Activated T-helper 9 cell treated with anti-CD3 and anti-CD28 coated beads, Interleukin-2, amount 50 U/mL, for 16 hours (primary cell): Measurements from ENCODE around the gene ADGRE3.
A peak's percentile ranks its signal among the peaks of the same experiment; 100 is the strongest.

Experiments used
- DNase-seq: peaks from one replicate; pipeline ENCODE4 v3.0.0-alpha.2; 2020; ENCODE audit warnings: low read depth

ADGRE3 gene

DNA sequence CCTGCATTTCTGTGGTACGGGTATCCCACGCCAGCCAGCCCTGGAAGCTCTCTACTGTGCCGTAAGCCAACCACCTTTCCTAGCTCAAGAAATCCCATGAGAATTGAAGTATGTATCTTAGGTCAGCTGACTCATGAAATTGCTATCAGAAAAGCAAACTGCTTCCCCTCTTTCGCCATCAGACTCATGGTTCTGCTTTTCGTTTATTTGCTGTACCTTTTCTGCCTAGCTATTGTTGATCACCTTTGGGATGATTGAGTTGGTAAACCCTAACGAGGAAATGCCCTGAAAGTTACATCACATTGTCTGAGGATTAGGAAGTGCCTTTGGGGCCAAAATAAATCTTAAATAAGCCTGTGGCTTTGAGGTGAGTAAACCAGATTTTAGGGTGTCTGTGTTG, at the start of gene ADGRE3:
ADGRE3 (minus strand) TSS at position 81 of the 400 bp plus-strand sequence; CDS start at position 7, 74 bp downstream.
- DNase-seq, result no peak

DNA sequence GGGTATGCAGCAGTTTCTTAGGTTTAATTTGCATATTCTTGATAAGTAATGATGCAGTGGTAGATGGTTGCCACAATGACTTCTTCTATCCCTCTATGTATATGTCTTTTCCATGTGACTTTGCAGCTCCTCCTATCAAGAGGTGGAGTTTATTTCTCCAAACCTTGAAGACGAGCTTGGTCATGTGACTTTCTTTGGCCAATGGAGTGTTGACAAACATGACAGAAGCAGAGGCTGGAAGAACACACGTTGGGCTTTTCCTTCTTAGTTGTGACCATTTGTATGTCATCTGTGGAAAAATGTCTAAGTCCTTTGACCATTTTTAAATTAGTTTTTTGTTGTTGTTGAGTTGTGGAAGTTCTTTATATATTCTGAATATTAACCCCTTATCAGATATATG, 47.5 kb upstream of the ADGRE3 start:
- no peak for DNase-seq

- DNase-seq, result no peak
These were observed 44.5 kb upstream of the ADGRE3 start for GRCh38 chr19:14719162-14719561.

DNA sequence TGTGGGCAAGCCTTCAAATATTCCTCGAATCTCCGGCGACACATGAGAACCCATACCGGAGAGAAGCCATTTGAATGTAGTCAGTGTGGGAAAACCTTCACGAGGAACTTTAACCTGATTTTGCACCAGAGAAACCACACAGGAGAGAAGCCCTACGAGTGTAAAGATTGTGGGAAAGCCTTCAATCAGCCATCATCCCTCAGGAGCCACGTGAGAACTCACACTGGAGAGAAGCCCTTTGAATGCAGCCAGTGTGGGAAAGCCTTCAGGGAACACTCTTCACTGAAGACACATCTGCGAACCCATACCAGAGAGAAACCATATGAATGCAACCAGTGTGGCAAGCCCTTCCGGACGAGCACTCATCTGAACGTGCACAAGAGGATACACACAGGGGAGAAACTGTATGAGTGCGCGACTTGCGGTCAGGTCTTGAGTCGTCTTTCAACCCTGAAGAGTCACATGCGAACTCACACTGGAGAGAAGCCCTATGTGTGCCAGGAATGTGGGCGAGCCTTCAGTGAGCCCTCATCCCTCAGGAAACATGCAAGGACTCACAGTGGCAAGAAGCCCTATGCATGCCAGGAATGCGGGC, 44.0 kb upstream of the ADGRE3 start:
- DNase-seq, result no peak

DNA sequence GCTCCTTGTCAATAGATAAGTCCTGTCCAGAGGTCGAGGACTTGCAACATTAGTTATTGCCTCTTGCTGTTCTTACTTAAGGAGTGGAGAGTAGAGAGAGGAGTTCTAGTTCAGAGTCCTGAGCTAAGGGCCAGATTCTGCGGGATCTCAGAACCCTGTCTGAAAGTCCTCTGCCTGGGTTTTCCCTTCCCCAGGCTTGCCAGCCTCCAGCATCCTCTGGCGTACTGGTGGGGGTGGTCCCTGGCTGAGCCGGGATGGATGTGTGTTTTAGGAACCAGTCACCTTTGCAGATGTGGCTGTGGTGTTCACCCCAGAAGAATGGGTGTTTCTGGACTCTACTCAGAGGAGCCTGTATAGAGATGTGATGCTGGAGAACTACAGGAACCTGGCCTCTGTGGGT, 41.2 kb upstream of the ADGRE3 start:
- no peak for DNase-seq

- DNase-seq, result no peak
These were observed 29.8 kb upstream of the ADGRE3 start for GRCh38 chr19:14704450-14704849.

- DNase-seq, result no peak
These were observed 29.2 kb upstream of the ADGRE3 start for GRCh38 chr19:14703833-14704232.

- DNase-seq, result no peak
These were observed 26.2 kb upstream of the ADGRE3 start for GRCh38 chr19:14700711-14701375.

DNA sequence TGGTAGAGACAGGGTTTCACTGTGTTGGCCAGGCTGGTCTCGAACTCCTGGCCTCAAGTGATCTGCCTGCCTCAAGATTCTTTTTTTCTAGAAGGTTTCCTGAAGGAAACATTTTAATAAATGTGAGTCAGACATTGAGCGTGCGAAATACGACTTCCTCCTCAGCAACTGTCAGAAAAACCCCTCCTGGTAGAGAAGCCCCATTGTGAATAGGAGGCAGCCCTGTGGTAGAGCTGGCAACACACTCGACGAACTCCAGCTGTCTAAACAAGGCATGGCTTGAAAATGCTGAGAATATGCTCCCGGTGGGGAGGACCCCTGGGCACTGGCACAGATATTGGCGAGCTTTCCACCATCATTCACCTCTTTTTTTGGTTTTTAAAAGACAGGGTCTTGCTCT, 25.0 kb upstream of the ADGRE3 start:
- no peak for DNase-seq

DNA sequence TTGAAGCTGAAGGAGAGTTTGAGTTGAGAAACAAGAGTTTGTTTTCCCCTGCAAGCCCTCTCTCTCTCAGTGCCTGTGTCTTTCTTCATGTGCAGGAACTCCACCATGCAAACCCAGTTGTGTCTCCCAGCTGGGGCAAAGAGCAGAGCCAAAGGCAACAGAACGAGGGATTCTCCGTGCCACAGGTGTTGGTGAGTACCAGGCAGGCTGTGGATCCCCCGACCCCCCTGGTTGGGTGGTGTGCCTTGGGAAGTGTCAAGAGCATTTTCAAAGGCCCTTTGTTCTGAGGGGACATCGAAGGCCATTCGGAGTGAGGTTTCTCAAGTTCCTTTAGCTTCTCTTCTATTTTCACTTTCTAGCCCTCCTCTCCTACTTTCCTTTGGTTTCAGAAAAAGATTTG, 20.8 kb upstream of the ADGRE3 start:
- DNase-seq, result no peak

- no peak for DNase-seq
These were observed 20.1 kb upstream of the ADGRE3 start for GRCh38 chr19:14694641-14695266.

GRCh38 chr19:14689598-14690503, 15.2 kb upstream of the ADGRE3 start, which contains the start of gene ZNF333:
ZNF333 (plus strand) TSS chr19:14690048; CDS start chr19:14693492, 3,444 bp downstream.
- DNase-seq, result peak; percentile 97

GRCh38 chr19:14686411-14686810, 11.8 kb upstream of the ADGRE3 start:
- no peak for DNase-seq

- DNase-seq, result peak; percentile 3
These were observed 8.8 kb upstream of the ADGRE3 start for GRCh38 chr19:14683439-14683838.

- DNase-seq, result no peak
These were observed 7.4 kb upstream of the ADGRE3 start for GRCh38 chr19:14682084-14682483.

DNA sequence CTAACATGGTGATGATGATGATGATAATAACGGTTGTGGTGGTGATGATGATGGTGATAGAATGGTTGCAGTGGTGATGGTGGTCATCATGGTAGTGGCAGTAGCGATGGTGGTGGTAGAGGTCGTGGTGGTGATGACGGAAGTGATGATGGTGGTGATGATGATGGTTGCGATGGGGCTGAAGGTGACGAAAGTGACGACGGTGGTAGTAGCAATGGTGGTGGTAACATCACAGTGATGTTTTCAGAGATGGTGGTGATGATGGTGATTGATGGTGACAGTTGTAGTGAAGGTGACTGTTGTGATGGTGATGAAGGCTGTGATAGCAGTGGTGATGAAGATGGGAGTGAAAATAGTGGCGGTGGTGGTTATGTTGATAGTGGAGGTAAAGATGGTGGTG, 3.6 kb upstream of the ADGRE3 start:
- no peak for DNase-seq

DNA sequence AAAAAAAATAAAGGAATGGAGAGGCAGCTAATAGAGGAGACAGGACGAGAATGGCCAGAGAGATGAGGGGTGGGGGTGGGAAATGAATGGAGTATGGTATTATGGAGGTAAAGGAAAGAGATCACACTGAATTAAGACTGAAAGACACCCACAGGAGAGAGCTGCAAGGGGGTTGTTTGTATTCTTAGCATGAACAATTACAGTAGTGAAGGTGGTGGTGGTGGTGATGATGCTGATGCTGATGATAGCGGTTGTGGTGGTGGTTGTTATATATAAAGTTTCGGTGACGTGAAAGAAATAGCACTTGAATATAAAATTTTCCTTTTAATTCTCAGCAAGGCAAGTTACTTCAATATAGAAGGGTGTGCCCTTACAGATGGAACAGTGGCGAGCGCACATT, 2.8 kb upstream of the ADGRE3 start:
- DNase-seq, result no peak

GRCh38 chr19:14676762-14677161, 2.1 kb upstream of the ADGRE3 start:
- DNase-seq, result no peak

DNA sequence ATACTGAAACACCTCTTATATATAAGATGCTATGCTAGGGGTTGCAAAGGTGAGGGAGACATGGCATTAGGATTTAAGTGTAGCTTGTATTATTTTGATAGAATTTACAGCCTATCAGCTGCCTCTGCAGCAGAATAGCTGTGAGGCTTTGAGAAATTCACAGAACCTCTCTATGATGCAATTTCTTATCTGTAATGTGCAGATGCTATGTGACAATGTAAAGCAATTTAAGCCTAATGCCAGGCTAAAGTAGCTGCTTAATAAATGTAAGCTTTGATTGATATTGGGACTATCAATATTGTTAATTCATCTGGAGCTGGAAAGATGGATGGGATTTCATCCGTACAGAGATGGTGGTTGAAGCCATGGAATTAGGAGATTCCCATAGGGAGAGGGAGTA, 1.6 kb downstream of the ADGRE3 start:
- no peak for DNase-seq

DNA sequence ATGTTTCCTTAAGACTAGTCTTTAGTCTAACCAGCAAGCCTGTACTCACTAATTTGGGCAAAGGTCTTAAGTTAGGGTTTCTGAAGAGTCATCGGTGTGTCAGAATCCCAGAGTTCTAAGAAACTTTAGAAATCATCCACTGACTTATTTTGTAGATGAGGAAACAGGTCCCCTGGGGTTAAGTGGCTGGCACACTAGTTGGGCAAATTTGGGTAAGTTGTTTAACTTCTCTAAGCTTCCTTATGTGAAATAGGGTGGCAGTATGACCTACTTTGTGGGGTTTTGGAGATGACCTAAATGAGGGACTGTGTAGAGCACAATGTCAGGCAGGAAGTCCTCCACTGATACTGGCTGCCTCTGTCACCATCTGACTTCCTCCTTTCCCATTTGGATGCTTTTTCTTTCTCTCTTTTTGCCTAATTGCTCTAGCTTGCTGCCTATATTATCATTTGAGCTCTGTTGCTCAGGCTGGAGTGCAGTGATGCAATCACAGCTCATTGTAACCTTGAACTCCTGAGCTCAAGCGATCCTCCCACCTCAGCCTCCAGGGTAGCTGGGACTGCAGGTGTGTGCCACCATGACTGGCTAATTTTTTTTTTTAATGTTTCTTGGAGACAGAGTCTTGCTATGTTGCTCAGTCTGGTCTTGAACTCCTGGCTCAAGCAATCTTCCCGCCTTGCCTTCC, 2.3 kb downstream of the ADGRE3 start:
- DNase-seq, result no peak

- no peak for DNase-seq
These were observed 4.2 kb downstream of the ADGRE3 start for GRCh38 chr19:14670408-14670807.

- DNase-seq, result no peak
These were observed 4.7 kb downstream of the ADGRE3 start for GRCh38 chr19:14669940-14670339.
